Eye (tissue), 1 donor: ENCODE data around the gene FOXP4.

Source experiments
- DNase-seq: peaks from one replicate; pipeline ENCODE4 v3.0.0-alpha.2; 2015

The FOXP4 gene

GRCh38 chr6:41650120-41650519 is 103.9 kb downstream of the FOXP4 start:
- DNase-seq: no peak

GRCh38 chr6:41651246-41651961 is 105.2 kb downstream of the FOXP4 start:
- DNase-seq: no peak
